GM19193 (cell line): ENCODE results near the gene HEXIM2.

Experiments
- POLR2A ChIP-seq: IDR thresholded peaks from 4 replicates; pipeline ENCODE4 v1.6.1; 2011; ENCODE audit not compliant: insufficient read depth, insufficient read length; ENCODE audit errors: extremely low read depth

The HEXIM2 gene

GRCh38 chr17:45146592-45146889, 15.1 kb upstream of the HEXIM2 start:
- no peak for TF ChIP-seq POLR2A

- peak; percentile 76 for TF ChIP-seq POLR2A
These were observed 14.6 kb upstream of the HEXIM2 start for GRCh38 chr17:45146890-45147580.

GRCh38 chr17:45147581-45148182, 14.0 kb upstream of the HEXIM2 start:
- TF ChIP-seq POLR2A: peak; percentile 29

GRCh38 chr17:45148183-45149036, 13.3 kb upstream of the HEXIM2 start, which contains the start of gene HEXIM1:
Gene HEXIM1, plus strand, starts transcription at chr17:45148475. Its CDS starts 716 bp downstream, at chr17:45149191.
- peak; percentile 100 for TF ChIP-seq POLR2A

- TF ChIP-seq POLR2A: no peak
These were observed 12.5 kb upstream of the HEXIM2 start for GRCh38 chr17:45149037-45149668.

GRCh38 chr17:45149669-45150664, 11.7 kb upstream of the HEXIM2 start:
- TF ChIP-seq POLR2A: no peak

- TF ChIP-seq POLR2A: no peak
These were observed 10.5 kb upstream of the HEXIM2 start for GRCh38 chr17:45150911-45151809.

GRCh38 chr17:45155029-45155428, 6.6 kb upstream of the HEXIM2 start:
- TF ChIP-seq POLR2A: no peak

- TF ChIP-seq POLR2A: no peak
These were observed 6.2 kb upstream of the HEXIM2 start for GRCh38 chr17:45155483-45155882.

- TF ChIP-seq POLR2A: no peak
These were observed 5.4 kb upstream of the HEXIM2 start for GRCh38 chr17:45156242-45156641.

GRCh38 chr17:45160447-45161287, 1.0 kb upstream of the HEXIM2 start:
- TF ChIP-seq POLR2A: no peak

- no peak for TF ChIP-seq POLR2A
These were observed 481 bp downstream of the HEXIM2 start for GRCh38 chr17:45162025-45162687.
